Measurements from ENCODE around the gene PNPLA2.
A peak's percentile ranks its signal among the peaks of the same experiment; 100 is the strongest.

Gene PNPLA2

DNA sequence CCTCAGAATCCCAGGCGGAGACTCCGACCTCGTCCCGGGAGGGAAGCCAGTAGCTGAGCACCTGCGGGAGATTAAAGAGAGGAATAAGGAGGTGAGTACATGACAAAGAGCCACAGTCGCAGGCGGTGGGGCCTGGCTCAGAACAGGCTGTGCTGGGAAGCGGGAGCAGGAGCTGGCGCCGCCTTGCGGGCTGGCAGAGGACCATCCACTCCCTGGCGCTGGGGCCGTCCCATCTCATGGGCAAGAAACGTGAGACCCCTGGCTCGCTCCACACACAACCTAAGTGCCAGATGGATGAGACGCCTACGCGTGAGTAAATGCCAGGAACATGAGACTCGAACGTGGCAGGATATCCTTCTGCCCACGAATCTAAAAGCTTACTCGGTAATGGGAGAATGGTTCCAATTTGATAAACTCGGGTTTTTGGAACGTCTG, 35.1 kb upstream of the PNPLA2 start:
- DNase-seq (ENCODE audit: low spot score) = peak; percentile 73

DNA sequence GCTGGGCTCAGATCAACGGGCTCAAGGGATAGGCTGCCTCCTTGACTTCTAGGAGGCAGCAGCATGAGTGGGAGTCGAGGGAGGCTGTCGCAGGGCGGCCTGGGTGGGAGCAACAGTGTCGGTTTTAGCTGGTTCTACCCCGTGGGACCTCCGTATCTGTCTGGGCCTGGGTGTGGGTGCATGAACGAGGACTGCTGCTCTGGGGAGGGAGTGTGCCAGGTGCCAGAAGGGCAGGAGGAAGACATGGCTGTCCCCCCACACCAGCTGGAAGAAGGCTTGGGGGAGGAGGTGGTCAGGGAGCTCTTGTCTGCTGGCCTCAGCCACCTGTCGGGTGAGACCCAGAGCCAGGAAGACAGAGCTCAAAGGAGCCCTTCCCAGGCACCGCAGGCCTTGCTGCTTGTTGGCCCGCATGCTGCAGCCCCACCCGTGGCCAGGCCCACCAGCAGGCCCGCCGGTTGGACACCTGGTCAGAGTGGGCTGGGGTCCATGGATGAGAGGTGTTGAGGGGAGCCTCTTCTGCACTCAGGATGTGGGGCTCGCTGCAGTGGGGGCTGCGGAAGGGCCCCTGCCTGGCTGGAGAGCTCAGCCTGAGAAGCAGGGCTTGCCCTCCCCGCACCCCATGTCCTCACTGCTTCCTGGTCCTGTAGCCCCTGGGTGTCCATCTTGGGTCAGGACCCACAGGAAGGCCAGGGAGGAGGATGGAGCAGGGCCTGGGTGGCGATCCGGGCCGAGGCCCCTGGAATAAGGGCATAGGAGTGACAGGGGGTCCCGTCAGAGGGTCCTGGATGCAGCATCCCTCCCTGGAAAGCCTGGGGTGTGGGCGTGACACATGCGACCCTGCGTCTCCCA, 32.3 kb upstream of the PNPLA2 start:
- DNase-seq (ENCODE audit: low spot score) = no peak

DNA sequence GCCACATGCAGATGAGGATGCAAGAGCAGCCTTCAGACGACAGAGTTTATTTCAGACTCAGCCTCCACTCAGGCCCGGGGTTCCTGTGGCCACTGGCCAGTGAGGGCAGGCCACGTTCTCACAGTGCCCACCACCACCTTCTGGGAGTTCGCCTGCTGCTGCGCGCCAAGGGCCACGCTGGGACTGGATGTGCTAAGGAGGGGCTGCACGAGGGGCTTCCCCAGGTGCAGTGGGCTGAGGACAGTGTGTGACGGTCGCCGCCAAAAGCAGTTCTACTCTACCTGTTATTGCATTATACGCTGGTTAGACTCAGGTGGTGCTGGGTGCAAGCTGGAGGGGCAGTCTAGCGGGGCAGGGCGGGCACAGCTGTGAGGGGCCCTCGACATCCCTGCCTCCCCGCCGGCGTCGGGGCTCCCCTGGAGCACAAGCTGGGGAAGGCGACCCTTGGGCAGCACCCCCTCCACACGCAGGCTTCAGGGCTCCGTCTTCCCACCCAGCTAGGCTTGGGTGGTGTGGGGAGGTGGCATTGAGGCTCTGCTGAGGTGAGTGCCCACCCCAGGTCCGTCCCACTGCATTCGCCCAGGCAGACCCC, 31.5 kb upstream of the PNPLA2 start:
- no peak for DNase-seq (ENCODE audit: low spot score)

- no peak for DNase-seq (ENCODE audit: low spot score)
Measured at GRCh38 chr11:788009-788640, 30.6 kb upstream of the PNPLA2 start.

DNA sequence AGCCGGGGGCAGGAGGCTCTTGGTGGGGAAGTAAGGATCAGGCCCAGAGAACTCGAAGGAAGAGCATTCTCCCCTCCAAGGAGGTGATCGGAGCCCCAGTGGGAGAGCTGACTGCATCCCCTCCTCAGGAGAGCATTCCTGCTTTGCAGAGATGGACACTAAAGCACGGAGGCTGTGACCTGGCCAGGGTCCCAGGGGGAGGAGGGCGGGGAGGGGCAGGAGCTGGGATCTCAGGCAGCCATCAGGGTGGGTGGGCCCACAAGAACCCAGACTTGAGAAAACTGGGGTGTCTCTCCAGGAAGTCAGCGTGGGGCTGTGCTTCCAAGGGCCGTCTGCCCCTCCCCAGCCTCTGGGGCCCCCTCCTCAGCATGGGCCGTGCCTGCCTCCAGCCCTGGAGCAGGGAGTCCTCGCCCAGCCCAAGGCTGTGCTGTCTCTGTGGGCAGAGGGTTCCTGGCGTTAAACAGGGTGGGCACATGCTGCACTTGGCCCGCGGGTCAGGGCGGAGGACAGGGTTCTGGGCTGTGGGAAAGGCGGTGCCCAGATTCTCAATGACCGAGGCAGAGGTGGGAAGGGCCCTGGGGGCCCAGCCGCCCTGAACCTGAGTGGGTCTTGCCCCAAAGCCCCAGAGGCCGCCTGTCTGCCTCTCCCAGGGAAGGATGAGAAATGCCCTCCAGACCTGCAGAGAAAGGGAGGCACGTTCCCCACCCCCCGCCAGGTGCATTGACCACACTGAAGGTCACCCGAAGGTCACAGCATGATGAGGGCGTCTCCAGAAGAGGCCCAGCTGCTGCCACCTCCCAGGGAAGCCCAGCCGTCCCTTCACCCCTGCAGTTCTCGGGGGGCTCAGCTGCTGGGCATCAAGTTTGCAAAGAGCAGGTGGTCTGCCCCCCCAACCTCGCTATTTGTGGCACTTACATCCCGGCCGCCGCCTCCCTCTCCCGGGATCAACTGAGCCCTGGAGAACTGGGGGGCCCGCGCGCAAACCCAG, 29.5 kb upstream of the PNPLA2 start:
- DNase-seq (ENCODE audit: low spot score) = no peak

DNA sequence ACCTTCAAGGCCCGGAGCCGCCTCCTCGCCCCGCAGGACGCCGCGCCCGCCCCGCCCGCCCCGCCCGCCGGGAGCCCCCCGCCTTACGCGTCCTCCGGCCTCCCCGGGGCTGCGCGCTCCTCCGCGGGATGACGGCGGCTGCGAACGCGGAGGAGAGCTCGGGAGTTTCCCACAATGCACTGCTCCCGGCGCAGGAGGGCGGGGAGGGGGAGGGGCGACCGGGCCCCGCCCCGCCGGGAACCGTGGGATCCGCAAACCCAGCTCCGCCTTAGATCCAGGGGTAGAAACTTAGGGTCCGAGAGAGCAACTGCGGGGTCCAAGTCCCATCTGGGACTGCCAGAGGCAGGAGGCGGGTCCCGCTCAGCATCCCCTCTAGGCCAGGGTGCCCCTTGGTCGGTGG, 28.8 kb upstream of the PNPLA2 start, which contains the start of gene CEND1:
Gene CEND1 (minus strand): TSS at position 148 of the 400 bp plus-strand sequence. CDS start 1,514 bp downstream, outside the sequence.
- peak; percentile 81 for DNase-seq (ENCODE audit: low spot score)

DNA sequence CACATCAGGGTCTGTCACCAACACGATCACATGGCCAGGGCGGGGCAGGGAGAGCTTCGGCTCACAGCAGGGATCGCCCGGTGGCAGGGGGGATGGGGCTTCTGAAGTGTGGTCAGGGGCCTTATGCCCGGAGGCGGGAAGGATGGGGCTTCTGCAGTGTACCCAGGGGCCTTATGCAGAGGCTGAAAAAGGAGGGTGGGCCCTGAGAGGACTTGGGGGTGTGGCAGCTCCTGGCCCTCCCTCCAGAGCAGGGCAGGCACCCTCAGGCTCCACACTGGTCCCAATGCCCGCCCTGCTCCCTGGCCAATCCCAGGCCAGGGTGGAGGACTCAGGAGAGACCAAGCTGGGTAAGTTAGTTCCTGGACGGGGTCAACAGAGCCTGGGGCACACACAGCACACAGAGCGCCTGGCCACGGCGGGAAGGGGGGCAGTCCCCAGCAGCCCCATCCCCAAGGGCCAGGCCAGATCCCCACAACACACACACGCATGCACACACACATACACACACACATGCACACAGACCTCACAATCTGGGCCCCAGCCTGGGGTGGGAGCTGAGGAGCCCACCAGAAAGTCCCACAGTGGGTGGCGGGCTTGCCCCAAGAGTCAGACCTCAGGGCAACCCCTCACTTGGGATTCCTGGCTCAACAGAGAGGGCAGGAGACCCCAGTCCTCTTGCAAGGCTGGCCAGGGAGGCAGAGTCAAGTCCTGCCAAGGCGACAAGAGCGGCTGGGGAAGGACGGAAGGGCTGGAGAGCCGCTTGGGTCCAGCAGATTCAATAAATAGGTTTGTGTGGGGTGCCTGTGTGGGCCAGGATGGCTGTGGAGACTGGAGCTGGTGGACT, 27.8 kb upstream of the PNPLA2 start:
- DNase-seq (ENCODE audit: low spot score) = no peak

- DNase-seq (ENCODE audit: low spot score) = no peak
Measured at GRCh38 chr11:791658-792534, 26.8 kb upstream of the PNPLA2 start.

- DNase-seq (ENCODE audit: low spot score) = no peak
Measured at GRCh38 chr11:792535-792821, 26.2 kb upstream of the PNPLA2 start.

GRCh38 chr11:792873-793272, 25.8 kb upstream of the PNPLA2 start:
- DNase-seq (ENCODE audit: low spot score) = no peak

DNA sequence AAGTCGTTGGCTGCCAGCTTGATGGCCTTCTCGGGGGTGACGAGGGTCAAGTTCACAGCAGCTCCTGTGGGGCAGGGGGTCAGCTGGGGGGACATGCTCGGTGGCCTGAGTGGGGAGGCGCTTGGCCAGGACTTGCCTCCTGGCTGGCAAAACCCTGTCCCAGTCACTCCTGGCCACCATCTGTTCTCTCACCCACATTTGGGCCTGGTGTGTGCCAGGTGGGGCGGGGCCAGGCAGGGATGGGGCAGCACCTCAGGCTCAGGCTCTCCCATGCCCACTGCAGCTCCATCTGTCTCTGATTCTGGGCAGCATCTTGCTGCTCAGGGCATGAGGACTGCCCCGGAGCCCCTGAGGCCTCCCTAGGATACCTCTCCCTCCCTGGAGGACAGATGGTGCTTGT, 25.2 kb upstream of the PNPLA2 start:
- DNase-seq (ENCODE audit: low spot score) = no peak

DNA sequence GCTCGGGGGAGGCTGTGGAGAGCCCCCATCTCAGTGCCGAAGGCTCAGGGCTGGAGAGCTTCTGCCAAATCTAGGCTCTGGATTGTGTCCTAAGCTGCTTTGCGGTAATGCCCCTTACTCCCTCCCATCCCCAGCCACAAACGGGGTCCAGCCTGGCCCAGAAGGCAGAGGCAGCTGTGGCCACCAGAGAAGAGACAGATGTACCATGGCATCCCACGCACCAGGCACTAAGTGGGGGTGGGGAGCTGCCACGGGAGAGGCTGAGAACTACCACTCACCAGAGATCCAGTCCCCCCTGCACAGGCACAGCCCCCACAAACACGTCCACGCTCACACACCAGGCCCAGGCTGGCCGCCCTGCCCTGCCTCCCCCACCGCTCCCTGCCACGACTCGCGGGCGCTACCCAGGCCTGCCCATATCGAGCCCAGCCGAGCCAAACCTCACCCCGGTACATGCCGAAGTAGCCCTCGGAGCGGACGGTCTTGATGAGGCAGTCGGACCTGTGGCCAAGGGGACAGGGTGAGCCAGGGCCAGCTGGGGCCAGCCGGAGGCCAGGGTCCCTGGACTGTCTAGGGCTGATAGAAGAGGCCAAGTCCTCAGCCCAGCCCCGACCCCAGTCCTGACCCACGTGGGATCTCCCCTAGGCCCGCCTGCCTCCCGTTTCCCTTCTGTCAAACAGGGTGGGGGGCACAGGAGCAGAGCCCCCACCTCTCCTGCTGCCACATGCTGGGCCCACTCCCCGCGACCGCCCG, 24.5 kb upstream of the PNPLA2 start:
- no peak for DNase-seq (ENCODE audit: low spot score)

- no peak for DNase-seq (ENCODE audit: low spot score)
Measured at GRCh38 chr11:794766-795633, 23.7 kb upstream of the PNPLA2 start.

- DNase-seq (ENCODE audit: low spot score) = no peak
Measured at GRCh38 chr11:795634-796564, 22.8 kb upstream of the PNPLA2 start.

DNA sequence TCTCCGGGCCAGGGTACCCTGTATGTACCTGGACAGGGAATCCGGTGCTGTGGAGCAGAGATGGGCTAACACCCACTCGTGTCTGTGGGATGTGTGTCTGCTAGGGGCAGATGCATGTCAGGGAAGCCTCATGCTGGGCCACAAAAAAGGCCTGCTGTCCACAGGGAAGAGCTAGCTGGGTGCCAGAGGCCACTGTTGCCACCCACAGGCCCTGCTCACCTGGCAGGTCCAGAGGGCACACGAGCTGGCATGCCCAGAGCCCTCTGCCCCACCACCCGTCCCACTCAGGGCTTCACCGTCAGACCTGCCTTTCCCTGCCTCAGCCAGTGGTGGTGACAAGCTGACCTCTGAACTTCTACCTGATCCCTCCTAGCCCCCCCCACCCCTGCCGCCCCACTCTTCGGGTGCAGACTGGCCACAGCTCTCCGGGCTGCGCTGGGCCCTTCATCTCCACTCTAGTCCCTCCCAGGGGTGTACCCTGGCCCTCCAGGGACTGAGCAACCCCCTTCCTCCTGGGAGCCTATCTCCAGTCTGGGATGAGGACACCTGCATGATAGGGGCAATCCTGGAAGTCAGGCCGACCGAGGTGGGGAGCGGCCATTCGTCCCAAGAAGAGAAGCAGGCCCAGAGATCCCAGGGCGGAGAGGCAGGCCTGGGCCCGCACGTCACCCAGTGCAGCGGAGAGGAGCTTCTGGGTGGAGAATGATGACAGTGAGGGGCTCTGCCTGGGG, 22.0 kb upstream of the PNPLA2 start:
- no peak for DNase-seq (ENCODE audit: low spot score)

DNA sequence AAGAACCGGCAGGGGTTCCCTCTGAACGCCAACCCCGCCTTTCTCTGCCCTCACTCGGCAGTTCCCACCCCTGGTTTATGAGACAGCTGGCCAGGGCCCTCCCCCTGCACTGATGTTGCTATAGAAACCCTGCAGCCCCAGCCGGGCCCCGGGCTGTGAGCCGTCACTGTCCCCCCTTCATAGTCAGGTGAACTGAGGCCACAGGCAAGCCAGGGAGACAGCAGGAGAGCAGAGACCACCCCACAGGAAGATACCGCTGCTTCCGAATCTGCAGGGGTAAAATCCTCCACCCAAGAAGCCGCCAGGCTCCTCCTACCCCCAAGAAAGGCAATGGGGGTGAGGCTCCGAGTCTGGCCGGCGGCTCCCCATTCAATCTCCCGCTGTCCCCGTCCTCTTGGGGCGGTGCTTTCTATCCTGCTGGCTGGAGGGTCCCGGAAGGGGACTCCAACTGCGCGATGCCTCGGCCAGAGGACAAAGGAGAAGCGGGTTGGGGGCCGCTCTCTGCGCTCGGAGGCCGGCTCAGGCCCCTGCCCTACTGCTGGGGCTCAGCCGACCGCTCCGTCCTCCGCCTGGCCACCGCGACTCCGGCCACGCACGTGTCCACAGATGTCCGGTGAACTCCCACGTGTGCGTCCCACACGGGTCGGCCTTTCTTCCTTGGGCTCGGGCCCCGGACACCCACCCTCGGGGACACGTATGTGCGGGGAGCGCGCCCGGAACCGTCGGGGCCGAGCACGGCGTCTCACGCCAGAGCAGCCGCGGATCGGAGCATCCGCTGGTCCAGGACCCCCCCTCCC, 21.2 kb upstream of the PNPLA2 start:
- no peak for DNase-seq (ENCODE audit: low spot score)

Data from putamen (tissue), 1 donor.